GM23338 (cell line): ENCODE results near the gene RPS15A. TPM values are rescaled to one million over a fixed set of nuclear protein-coding genes. Genes with fewer than 3 reads are reported as not detected.

ENCODE experiments used
- ATAC-seq: fragments of 200-7000 bp; cut with Tn5 transposase; 3 replicates; pipeline ENCODE4 v1.9.1; 2020
- DNase-seq: peaks from one replicate; pipeline ENCODE4 v3.0.0-alpha.2; 2015; ENCODE audit warnings: low spot score
- H2AFZ ChIP-seq: fragments of 200-600 bp; sonication (generic); 2 replicates; pipeline ENCODE4 v1.8.0; 2016; ENCODE audit warnings: antibody characterized with exemption, mild to moderate bottlenecking, moderate library complexity
- H3F3A ChIP-seq: fragments of 200-600 bp; sonication (generic); replicated peaks from 2 replicates; pipeline ENCODE4 v1.8.0; 2017; ENCODE audit warnings: antibody characterized with exemption, mixed run types, low read depth
- H3K27ac ChIP-seq: fragments of 200-600 bp; sonication (generic); 2 replicates; pipeline ENCODE4 v1.6.1; 2016; ENCODE audit warnings: low read depth
- H3K27me3 ChIP-seq: fragments of 200-600 bp; sonication (generic); 2 replicates; pipeline ENCODE4 v1.8.0; 2016; ENCODE audit warnings: mild to moderate bottlenecking, mixed run types, moderate library complexity; ENCODE audit not compliant: insufficient read depth
- H3K36me3 ChIP-seq: fragments of 200-600 bp; sonication (generic); 2 replicates; pipeline ENCODE4 v1.8.0; 2016; ENCODE audit warnings: mild to moderate bottlenecking; ENCODE audit not compliant: insufficient read depth
- H3K4me1 ChIP-seq: fragments of 200-600 bp; sonication (generic); 2 replicates; pipeline ENCODE4 v1.8.0; 2016; ENCODE audit warnings: mild to moderate bottlenecking, moderate library complexity; ENCODE audit not compliant: insufficient read depth
- H3K4me2 ChIP-seq: fragments of 200-600 bp; sonication (generic); 2 replicates; pipeline ENCODE4 v1.7.1; 2017; ENCODE audit warnings: mixed run types
- H3K4me3 ChIP-seq: fragments of 200-600 bp; sonication (generic); 2 replicates; pipeline ENCODE4 v1.6.1; 2016; ENCODE audit warnings: mixed run types
- H3K79me2 ChIP-seq: fragments of 200-600 bp; sonication (generic); replicated peaks from 2 replicates; pipeline ENCODE4 v1.8.0; 2017; ENCODE audit warnings: mild to moderate bottlenecking; ENCODE audit not compliant: insufficient read depth
- H3K9me2 ChIP-seq: fragments of 200-600 bp; sonication (generic); 2 replicates; pipeline ENCODE4 v1.8.0; 2017; ENCODE audit not compliant: insufficient read depth
- H4K20me1 ChIP-seq: fragments of 200-600 bp; sonication (generic); replicated peaks from 2 replicates; pipeline ENCODE4 v1.8.0; 2017; ENCODE audit warnings: mild to moderate bottlenecking; ENCODE audit not compliant: insufficient read depth
- H3K27ac Mint-ChIP-seq: 2 replicates; pipeline ENCODE4 v1.8.0; 2020; ENCODE audit warnings: inconsistent platforms, mild to moderate bottlenecking, moderate library complexity, mixed read lengths
- H3K27me3 Mint-ChIP-seq: 3 replicates; pipeline ENCODE4 v1.8.0; 2022; ENCODE audit warnings: low read depth, mild to moderate bottlenecking, moderate library complexity, mixed read lengths, inconsistent platforms; ENCODE audit not compliant: insufficient read depth, poor library complexity
- H3K36me3 Mint-ChIP-seq: 3 replicates; pipeline ENCODE4 v1.8.0; 2021; ENCODE audit warnings: low read depth, mild to moderate bottlenecking, inconsistent platforms, moderate library complexity, mixed read lengths
- H3K4me1 Mint-ChIP-seq: 3 replicates; pipeline ENCODE4 v1.8.0; 2020; ENCODE audit warnings: mild to moderate bottlenecking, inconsistent platforms, mixed read lengths
- H3K4me3 Mint-ChIP-seq: 3 replicates; pipeline ENCODE4 v1.8.0; 2021; ENCODE audit warnings: moderate library complexity, mild to moderate bottlenecking, inconsistent platforms, mixed read lengths
- H3K9me3 Mint-ChIP-seq: 3 replicates; pipeline ENCODE4 v1.8.0; 2020; ENCODE audit warnings: moderate library complexity, mild to moderate bottlenecking, inconsistent platforms, mixed read lengths
- CREB1 ChIP-seq: fragments of 250-450 bp; sonication (Bioruptor Pico); IDR thresholded peaks from 2 replicates; pipeline ENCODE4 v1.5.0; 2020; ENCODE audit warnings: low read depth, mild to moderate bottlenecking, moderate library complexity
- CTCF ChIP-seq, 2 experiments: fragments of 200-600 bp in 1 of 2; sonication (generic) in 1 of 2; conservative IDR thresholded peaks; 2 replicates each; pipeline versions ENCODE4 v1.5.1 to v1.6.1; 2016 to 2017; ENCODE audit warnings: antibody characterized with exemption in 2 of 2, low read depth in 2 of 2, mild to moderate bottlenecking in 2 of 2, moderate library complexity in 1 of 2
- ETS1 ChIP-seq: IDR thresholded peaks from 2 replicates; pipeline ENCODE4 v1.6.1; 2016; ENCODE audit warnings: antibody characterized with exemption
- EZH2 ChIP-seq: fragments of 200-600 bp; sonication (generic); IDR thresholded peaks from one replicate; pipeline ENCODE4 v1.8.0; 2017; ENCODE audit warnings: antibody characterized with exemption, mild to moderate bottlenecking, low read depth; ENCODE audit not compliant: unreplicated experiment
- EZH2phosphoT487 ChIP-seq: fragments of 200-600 bp; sonication (generic); IDR thresholded peaks from one replicate; pipeline ENCODE4 v1.8.1; 2018; ENCODE audit warnings: antibody characterized with exemption; ENCODE audit not compliant: unreplicated experiment
- POLR2AphosphoS5 ChIP-seq: IDR thresholded peaks from 2 replicates; pipeline ENCODE4 v1.6.1; 2016; ENCODE audit warnings: antibody characterized with exemption, low read depth
- REST ChIP-seq: IDR thresholded peaks from one replicate; pipeline ENCODE4 v1.6.1; 2018; ENCODE audit warnings: antibody characterized with exemption; ENCODE audit not compliant: unreplicated experiment
- STAT1 ChIP-seq: IDR thresholded peaks from one replicate; pipeline ENCODE4 v1.6.1; 2016; ENCODE audit warnings: antibody characterized with exemption; ENCODE audit not compliant: unreplicated experiment
- ZNF114 ChIP-seq: fragments of 250-450 bp; sonication (Bioruptor Pico); IDR thresholded peaks from 2 replicates; pipeline ENCODE4 v1.5.0; 2020; ENCODE audit warnings: mild to moderate bottlenecking, moderate library complexity
- ZNF331 ChIP-seq: fragments of 250-450 bp; sonication (Bioruptor Pico); IDR thresholded peaks from 2 replicates; pipeline ENCODE4 v1.5.0; 2020; ENCODE audit warnings: low read depth, mild to moderate bottlenecking, moderate library complexity
- polyA plus RNA-seq: library from polyadenylated mRNA; unstranded; fragments of >200 nt; fragmentation: Nextera tagmentation; extraction: Ambion mirVana; gene quantifications from 2 replicates; pipeline ENCODE4 v1.2.1, GENCODE V29; 2016
- total RNA-seq: library from RNA; depleted of rRNA; stranded (reverse); fragments of >200 nt; shearing (Covaris generic); gene quantifications from 2 replicates; pipeline ENCODE4 v1.2.3, GENCODE V29; 2014
- TF ChIP-seq, protein P1 (sequence below): fragments of 250-450 bp; sonication (Bioruptor Pico); IDR thresholded peaks from 2 replicates; pipeline ENCODE4 v1.5.0; 2020; ENCODE audit warnings: mild to moderate bottlenecking, moderate library complexity

The RPS15A gene
- total and polyA plus RNA-seq, 2 experiments from 2014 or later, result 2,163 to 2,171 TPM

DNA sequence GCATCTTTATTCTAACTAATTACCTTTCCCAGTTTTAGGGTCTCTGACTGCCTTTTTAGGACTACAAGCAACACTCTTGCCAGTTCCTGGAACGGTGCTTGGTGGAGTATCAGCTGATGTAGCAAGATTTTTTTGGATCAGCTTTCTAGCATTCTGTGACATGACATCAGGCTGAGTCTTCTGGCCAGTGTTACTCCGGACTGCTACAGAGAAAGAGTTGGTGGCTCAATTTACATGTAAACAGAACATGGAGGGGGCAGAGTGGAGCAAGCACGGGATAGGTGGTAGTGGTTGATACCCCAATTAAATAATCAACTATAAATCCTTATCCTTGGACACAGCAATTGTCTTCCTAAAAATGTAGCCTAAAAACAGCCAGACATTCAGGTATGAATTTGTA is 21.8 kb upstream of the RPS15A start:
- H3K4me2 ChIP-seq, result no peak overlapping the region
- Mint-ChIP-seq H3K36me3 (peaks cover 86% of the 10 kb centered on the region), H3K4me3 (no peak overlapping the region), H3K27ac (no peak overlapping the region), H3K9me3 (no peaks in the 10 kb centered on the region), H3K27me3 (no peaks in the 10 kb centered on the region), H3K4me1 (peaks cover 2% of the 10 kb centered on the region; the same call in 1 of the 3 replicates)
- H3K9me2 ChIP-seq, result no peaks in the 10 kb centered on the region
- H3K4me3 ChIP-seq, result no peak overlapping the region
- 0 out of 2 replicates have a peak, but pooled peaks cover 3% of the 10 kb centered on the region for H3F3A ChIP-seq
- H3K4me1 ChIP-seq, result peaks cover 4% of the 10 kb centered on the region; the same call in 1 of the 2 replicates
- peaks cover 73% of the 10 kb centered on the region for H3K36me3 ChIP-seq
- TF ChIP-seq CREB1 (CRISPR knock-in tag), result no peak
- no peak for TF ChIP-seq EZH2phosphoT487
- no peak for TF ChIP-seq ZNF114 (CRISPR knock-in tag)
- no peak for TF ChIP-seq ETS1
- TF ChIP-seq REST, result no peak
- TF ChIP-seq, protein P1, sequence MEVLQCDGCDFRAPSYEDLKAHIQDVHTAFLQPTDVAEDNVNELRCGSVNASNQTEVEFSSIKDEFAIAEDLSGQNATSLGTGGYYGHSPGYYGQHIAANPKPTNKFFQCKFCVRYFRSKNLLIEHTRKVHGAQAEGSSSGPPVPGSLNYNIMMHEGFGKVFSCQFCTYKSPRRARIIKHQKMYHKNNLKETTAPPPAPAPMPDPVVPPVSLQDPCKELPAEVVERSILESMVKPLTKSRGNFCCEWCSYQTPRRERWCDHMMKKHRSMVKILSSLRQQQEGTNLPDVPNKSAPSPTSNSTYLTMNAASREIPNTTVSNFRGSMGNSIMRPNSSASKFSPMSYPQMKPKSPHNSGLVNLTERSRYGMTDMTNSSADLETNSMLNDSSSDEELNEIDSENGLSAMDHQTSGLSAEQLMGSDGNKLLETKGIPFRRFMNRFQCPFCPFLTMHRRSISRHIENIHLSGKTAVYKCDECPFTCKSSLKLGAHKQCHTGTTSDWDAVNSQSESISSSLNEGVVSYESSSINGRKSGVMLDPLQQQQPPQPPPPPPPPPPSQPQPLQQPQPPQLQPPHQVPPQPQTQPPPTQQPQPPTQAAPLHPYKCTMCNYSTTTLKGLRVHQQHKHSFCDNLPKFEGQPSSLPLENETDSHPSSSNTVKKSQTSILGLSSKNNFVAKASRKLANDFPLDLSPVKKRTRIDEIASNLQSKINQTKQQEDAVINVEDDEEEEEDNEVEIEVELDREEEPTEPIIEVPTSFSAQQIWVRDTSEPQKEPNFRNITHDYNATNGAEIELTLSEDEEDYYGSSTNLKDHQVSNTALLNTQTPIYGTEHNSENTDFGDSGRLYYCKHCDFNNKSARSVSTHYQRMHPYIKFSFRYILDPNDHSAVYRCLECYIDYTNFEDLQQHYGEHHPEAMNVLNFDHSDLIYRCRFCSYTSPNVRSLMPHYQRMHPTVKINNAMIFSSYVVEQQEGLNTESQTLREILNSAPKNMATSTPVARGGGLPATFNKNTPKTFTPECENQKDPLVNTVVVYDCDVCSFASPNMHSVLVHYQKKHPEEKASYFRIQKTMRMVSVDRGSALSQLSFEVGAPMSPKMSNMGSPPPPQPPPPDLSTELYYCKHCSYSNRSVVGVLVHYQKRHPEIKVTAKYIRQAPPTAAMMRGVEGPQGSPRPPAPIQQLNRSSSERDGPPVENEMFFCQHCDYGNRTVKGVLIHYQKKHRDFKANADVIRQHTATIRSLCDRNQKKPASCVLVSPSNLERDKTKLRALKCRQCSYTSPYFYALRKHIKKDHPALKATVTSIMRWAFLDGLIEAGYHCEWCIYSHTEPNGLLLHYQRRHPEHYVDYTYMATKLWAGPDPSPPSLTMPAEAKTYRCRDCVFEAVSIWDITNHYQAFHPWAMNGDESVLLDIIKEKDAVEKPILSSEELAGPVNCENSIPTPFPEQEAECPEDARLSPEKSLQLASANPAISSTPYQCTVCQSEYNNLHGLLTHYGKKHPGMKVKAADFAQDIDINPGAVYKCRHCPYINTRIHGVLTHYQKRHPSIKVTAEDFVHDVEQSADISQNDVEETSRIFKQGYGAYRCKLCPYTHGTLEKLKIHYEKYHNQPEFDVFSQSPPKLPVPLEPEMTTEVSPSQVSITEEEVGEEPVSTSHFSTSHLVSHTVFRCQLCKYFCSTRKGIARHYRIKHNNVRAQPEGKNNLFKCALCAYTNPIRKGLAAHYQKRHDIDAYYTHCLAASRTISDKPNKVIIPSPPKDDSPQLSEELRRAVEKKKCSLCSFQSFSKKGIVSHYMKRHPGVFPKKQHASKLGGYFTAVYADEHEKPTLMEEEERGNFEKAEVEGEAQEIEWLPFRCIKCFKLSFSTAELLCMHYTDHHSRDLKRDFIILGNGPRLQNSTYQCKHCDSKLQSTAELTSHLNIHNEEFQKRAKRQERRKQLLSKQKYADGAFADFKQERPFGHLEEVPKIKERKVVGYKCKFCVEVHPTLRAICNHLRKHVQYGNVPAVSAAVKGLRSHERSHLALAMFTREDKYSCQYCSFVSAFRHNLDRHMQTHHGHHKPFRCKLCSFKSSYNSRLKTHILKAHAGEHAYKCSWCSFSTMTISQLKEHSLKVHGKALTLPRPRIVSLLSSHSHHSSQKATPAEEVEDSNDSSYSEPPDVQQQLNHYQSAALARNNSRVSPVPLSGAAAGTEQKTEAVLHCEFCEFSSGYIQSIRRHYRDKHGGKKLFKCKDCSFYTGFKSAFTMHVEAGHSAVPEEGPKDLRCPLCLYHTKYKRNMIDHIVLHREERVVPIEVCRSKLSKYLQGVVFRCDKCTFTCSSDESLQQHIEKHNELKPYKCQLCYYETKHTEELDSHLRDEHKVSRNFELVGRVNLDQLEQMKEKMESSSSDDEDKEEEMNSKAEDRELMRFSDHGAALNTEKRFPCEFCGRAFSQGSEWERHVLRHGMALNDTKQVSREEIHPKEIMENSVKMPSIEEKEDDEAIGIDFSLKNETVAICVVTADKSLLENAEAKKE (CRISPR knock-in tag), result no peak
- no peak for TF ChIP-seq CTCF (conservative IDR thresholded peaks at IDR 0.05; ENCODE audit: low read depth in 2 of 2)
- TF ChIP-seq ZNF331, result no peak
- TF ChIP-seq STAT1, result no peak
- TF ChIP-seq EZH2, result no peak
- no peak for TF ChIP-seq POLR2AphosphoS5
- no peak overlapping the region for H3K27ac ChIP-seq
- no peaks in the 10 kb centered on the region for H3K27me3 ChIP-seq
- ATAC-seq, result no peak
- H4K20me1 ChIP-seq, result no peaks in the 10 kb centered on the region
- no peak for DNase-seq
- H3K79me2 ChIP-seq, result no peaks in the 10 kb centered on the region; the same call in 1 of the 2 replicates
- H2AFZ ChIP-seq, result no peak overlapping the region
